ENCODE measurements around the gene ZNF169.
"Not testable (repeated sequence)": the region's sequence is repeated elsewhere in the genome, so short reads cannot be mapped to it uniquely, and the experiment has no call there.

The ZNF169 gene

GRCh38 chr9:94250456-94250855, 8.6 kb upstream of the ZNF169 start:
- no peak overlapping the region for H3K4me2 ChIP-seq (ENCODE audit: low read length)
- no peaks in the 10 kb centered on the region for H3K9me3 ChIP-seq (ENCODE audit: low read length)
- no peaks in the 10 kb centered on the region for H3K9me2 ChIP-seq (ENCODE audit: low read depth, low read length)
- no peaks in the 10 kb centered on the region for H3K79me2 ChIP-seq (ENCODE audit: insufficient read depth, low read length)
- H3K36me3 ChIP-seq (ENCODE audit: insufficient read depth, low read length) = no peaks in the 10 kb centered on the region
- no peaks in the 10 kb centered on the region for H4K20me1 ChIP-seq (ENCODE audit: insufficient read depth, low read length)
- TF ChIP-seq EZH2 (IDR thresholded peaks at IDR 0.05; ENCODE audit: borderline replicate concordance, low read length) = no peak
- no peak overlapping the region for H2AFZ ChIP-seq (ENCODE audit: low read length)
- no peaks in the 10 kb centered on the region for H3F3A ChIP-seq (ENCODE audit: insufficient read depth, low read length)
- H3K4me3 ChIP-seq (ENCODE audit: low read depth, low read length, poor library complexity, severe bottlenecking) = no peak overlapping the region
- H3K4me1 ChIP-seq (ENCODE audit: insufficient read depth, low read length, severe bottlenecking) = no peaks in the 10 kb centered on the region
- H3K27me3 ChIP-seq (ENCODE audit: insufficient read depth, low read length) = no peaks in the 10 kb centered on the region; the same call in 1 of the 2 replicates
- H3K9ac ChIP-seq (ENCODE audit: low read length) = no peak overlapping the region
- H3K27ac ChIP-seq (ENCODE audit: low read depth, low read length, poor library complexity, severe bottlenecking) = no peak overlapping the region

GRCh38 chr9:94256007-94256406, 3.1 kb upstream of the ZNF169 start:
- no peak overlapping the region for H3K4me2 ChIP-seq (ENCODE audit: low read length)
- peaks cover 14% of the 10 kb centered on the region for H3K4me1 ChIP-seq (ENCODE audit: insufficient read depth, low read length, severe bottlenecking)
- H3K9me3 ChIP-seq (ENCODE audit: low read length) = no peaks in the 10 kb centered on the region
- no peak overlapping the region for H3K4me3 ChIP-seq (ENCODE audit: low read depth, low read length, poor library complexity, severe bottlenecking)
- H2AFZ ChIP-seq (ENCODE audit: low read length) = no peak overlapping the region
- H3K9me2 ChIP-seq (ENCODE audit: low read depth, low read length) = no peaks in the 10 kb centered on the region
- no peaks in the 10 kb centered on the region for H4K20me1 ChIP-seq (ENCODE audit: insufficient read depth, low read length)
- H3F3A ChIP-seq (ENCODE audit: insufficient read depth, low read length) = no peaks in the 10 kb centered on the region
- H3K27me3 ChIP-seq (ENCODE audit: insufficient read depth, low read length) = no peaks in the 10 kb centered on the region
- peaks cover 2% of the 10 kb centered on the region; the same call in 1 of the 2 replicates for H3K79me2 ChIP-seq (ENCODE audit: insufficient read depth, low read length)
- TF ChIP-seq EZH2 (IDR thresholded peaks at IDR 0.05; ENCODE audit: borderline replicate concordance, low read length) = no peak
- no peak for TF ChIP-seq CTCF (IDR thresholded peaks at IDR 0.05; ENCODE audit: low read length)
- H3K27ac ChIP-seq (ENCODE audit: low read depth, low read length, poor library complexity, severe bottlenecking) = no peak overlapping the region
- no peak overlapping the region for H3K9ac ChIP-seq (ENCODE audit: low read length)
- H3K36me3 ChIP-seq (ENCODE audit: insufficient read depth, low read length) = no peaks in the 10 kb centered on the region

GRCh38 chr9:94265626-94266402, 6.7 kb downstream of the ZNF169 start:
- H3K4me3 ChIP-seq (ENCODE audit: low read depth, low read length, poor library complexity, severe bottlenecking); H4K20me1 ChIP-seq (ENCODE audit: insufficient read depth, low read length); H3K4me1 ChIP-seq (ENCODE audit: insufficient read depth, low read length, severe bottlenecking); H3F3A ChIP-seq (ENCODE audit: insufficient read depth, low read length); H3K27me3 ChIP-seq (ENCODE audit: insufficient read depth, low read length); H3K9ac ChIP-seq (ENCODE audit: low read length); H3K27ac ChIP-seq (ENCODE audit: low read depth, low read length, poor library complexity, severe bottlenecking); H3K9me2 ChIP-seq (ENCODE audit: low read depth, low read length); H3K4me2 ChIP-seq (ENCODE audit: low read length); H2AFZ ChIP-seq (ENCODE audit: low read length): not testable (repeated sequence)
- Histone ChIP-seq H3K9me3 (ENCODE audit: low read length) (peaks cover 11% of the 10 kb centered on the region), H3K36me3 (ENCODE audit: insufficient read depth, low read length) (peaks cover 33% of the 10 kb centered on the region), H3K79me2 (ENCODE audit: insufficient read depth, low read length) (peaks cover 32% of the 10 kb centered on the region)

- H3K9me2 ChIP-seq (ENCODE audit: low read depth, low read length) = no peaks in the 10 kb centered on the region
- H3K36me3 ChIP-seq (ENCODE audit: insufficient read depth, low read length) = peaks cover 29% of the 10 kb centered on the region
- H3K4me2 ChIP-seq (ENCODE audit: low read length) = no peak overlapping the region
- H2AFZ ChIP-seq (ENCODE audit: low read length) = no peak overlapping the region
- H3K9me3 ChIP-seq (ENCODE audit: low read length) = peaks cover 11% of the 10 kb centered on the region
- TF ChIP-seq EZH2 (IDR thresholded peaks at IDR 0.05; ENCODE audit: borderline replicate concordance, low read length) (no peak), CTCF (IDR thresholded peaks at IDR 0.05; ENCODE audit: low read length) (no peak)
- H3K27me3 ChIP-seq (ENCODE audit: insufficient read depth, low read length) = no peaks in the 10 kb centered on the region
- H3K9ac ChIP-seq (ENCODE audit: low read length) = no peak overlapping the region
- H3F3A ChIP-seq (ENCODE audit: insufficient read depth, low read length) = no peaks in the 10 kb centered on the region
- H3K27ac ChIP-seq (ENCODE audit: low read depth, low read length, poor library complexity, severe bottlenecking) = no peak overlapping the region
- H3K4me1 ChIP-seq (ENCODE audit: insufficient read depth, low read length, severe bottlenecking) = no peaks in the 10 kb centered on the region
- H4K20me1 ChIP-seq (ENCODE audit: insufficient read depth, low read length) = no peaks in the 10 kb centered on the region
- H3K79me2 ChIP-seq (ENCODE audit: insufficient read depth, low read length) = peaks cover 17% of the 10 kb centered on the region
- H3K4me3 ChIP-seq (ENCODE audit: low read depth, low read length, poor library complexity, severe bottlenecking) = no peak overlapping the region
Observed at GRCh38 chr9:94269264-94269663, 10.2 kb downstream of the ZNF169 start.

Data from OCI-LY1 (cell line).